SK-N-SH (cell line): ENCODE measurements around the gene SSUH2.

Experiments used
- CHD2 ChIP-seq: fragments of 150-350 bp; IDR thresholded peaks from 2 replicates; pipeline ENCODE4 v1.6.1; 2018; ENCODE audit warnings: low read length; ENCODE audit not compliant: partially characterized antibody
- EP300 ChIP-seq, 2 experiments: IDR thresholded peaks; 2 replicates each; pipeline versions ENCODE4 v1.4.0 to v1.6.1; 2012; ENCODE audit warnings: borderline replicate concordance in 1 of 2, low read depth in 1 of 2, low read length in 1 of 2
- FOSL2 ChIP-seq: IDR thresholded peaks from 2 replicates; pipeline ENCODE4 v1.4.0; 2012; ENCODE audit warnings: low read depth, mild to moderate bottlenecking, moderate library complexity, borderline replicate concordance
- IRF3 ChIP-seq: fragments of 150-350 bp; IDR thresholded peaks from 2 replicates; pipeline ENCODE4 v1.6.1; 2016; ENCODE audit warnings: mild to moderate bottlenecking, low read depth, low read length
- MAX ChIP-seq: IDR thresholded peaks from 2 replicates; pipeline ENCODE4 v1.4.0; 2012; ENCODE audit warnings: low read depth
- NFIC ChIP-seq: IDR thresholded peaks from 2 replicates; pipeline ENCODE4 v1.4.0; 2012; ENCODE audit warnings: borderline replicate concordance
- POLR2AphosphoS5 ChIP-seq: IDR thresholded peaks from 2 replicates; pipeline ENCODE4 v1.6.1; 2012; ENCODE audit warnings: low read depth, low read length
- RFX5 ChIP-seq: IDR thresholded peaks from 2 replicates; pipeline ENCODE4 v1.6.1; 2012; ENCODE audit warnings: mild to moderate bottlenecking, improper control_type of control experiment, low read length
- TAF1 ChIP-seq: IDR thresholded peaks from 2 replicates; pipeline ENCODE4 v1.6.1; 2012; ENCODE audit warnings: low read depth, mild to moderate bottlenecking, low read length, moderate library complexity, borderline replicate concordance
- ZBTB33 ChIP-seq: IDR thresholded peaks from 2 replicates; pipeline ENCODE4 v1.4.0; 2012; ENCODE audit warnings: low read depth, borderline replicate concordance
- TF ChIP-seq, protein P1 (sequence below): fragments of 200-600 bp; sonication (generic); IDR thresholded peaks from 2 replicates; pipeline ENCODE4 v1.6.1; 2017; ENCODE audit warnings: antibody characterized with exemption, mild to moderate bottlenecking, moderate library complexity
- TF ChIP-seq, protein P2 (sequence below): IDR thresholded peaks from 2 replicates; pipeline ENCODE4; 2012
- TF ChIP-seq, protein P3 (sequence below): fragments of 150-350 bp; IDR thresholded peaks from 2 replicates; pipeline ENCODE4 v1.6.1; 2017; ENCODE audit warnings: antibody characterized with exemption, low read length, low read depth, borderline replicate concordance
- TF ChIP-seq, protein P4 (sequence below): IDR thresholded peaks from 2 replicates; pipeline ENCODE4 v1.6.1; 2012; ENCODE audit warnings: mild to moderate bottlenecking, low read depth, low read length, moderate library complexity

DNA sequence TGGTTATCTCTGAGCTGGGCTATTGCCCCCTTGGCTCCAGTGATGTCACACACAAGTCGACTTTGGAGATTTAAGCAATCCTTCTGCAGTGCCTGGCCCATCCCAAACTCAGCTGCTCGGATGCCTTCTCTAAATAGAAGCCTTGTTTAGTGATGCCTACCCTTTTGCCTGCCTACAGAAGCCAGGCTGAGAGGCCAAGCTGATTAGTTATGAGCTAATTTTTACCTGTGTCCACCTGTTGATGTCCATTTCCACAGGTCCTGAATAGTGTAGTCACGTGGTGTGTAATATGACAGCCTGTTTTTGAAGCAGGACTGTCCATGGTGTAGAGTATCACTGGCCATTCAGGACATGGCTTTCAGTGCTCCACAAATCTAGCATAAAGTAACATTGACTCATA is 45.5 kb downstream of the SSUH2 start:
- TF ChIP-seq, protein P1, sequence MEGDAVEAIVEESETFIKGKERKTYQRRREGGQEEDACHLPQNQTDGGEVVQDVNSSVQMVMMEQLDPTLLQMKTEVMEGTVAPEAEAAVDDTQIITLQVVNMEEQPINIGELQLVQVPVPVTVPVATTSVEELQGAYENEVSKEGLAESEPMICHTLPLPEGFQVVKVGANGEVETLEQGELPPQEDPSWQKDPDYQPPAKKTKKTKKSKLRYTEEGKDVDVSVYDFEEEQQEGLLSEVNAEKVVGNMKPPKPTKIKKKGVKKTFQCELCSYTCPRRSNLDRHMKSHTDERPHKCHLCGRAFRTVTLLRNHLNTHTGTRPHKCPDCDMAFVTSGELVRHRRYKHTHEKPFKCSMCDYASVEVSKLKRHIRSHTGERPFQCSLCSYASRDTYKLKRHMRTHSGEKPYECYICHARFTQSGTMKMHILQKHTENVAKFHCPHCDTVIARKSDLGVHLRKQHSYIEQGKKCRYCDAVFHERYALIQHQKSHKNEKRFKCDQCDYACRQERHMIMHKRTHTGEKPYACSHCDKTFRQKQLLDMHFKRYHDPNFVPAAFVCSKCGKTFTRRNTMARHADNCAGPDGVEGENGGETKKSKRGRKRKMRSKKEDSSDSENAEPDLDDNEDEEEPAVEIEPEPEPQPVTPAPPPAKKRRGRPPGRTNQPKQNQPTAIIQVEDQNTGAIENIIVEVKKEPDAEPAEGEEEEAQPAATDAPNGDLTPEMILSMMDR: no peak
- TF ChIP-seq, protein P2, sequence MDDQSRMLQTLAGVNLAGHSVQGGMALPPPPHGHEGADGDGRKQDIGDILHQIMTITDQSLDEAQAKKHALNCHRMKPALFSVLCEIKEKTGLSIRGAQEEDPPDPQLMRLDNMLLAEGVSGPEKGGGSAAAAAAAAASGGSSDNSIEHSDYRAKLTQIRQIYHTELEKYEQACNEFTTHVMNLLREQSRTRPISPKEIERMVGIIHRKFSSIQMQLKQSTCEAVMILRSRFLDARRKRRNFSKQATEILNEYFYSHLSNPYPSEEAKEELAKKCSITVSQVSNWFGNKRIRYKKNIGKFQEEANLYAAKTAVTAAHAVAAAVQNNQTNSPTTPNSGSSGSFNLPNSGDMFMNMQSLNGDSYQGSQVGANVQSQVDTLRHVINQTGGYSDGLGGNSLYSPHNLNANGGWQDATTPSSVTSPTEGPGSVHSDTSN: no peak
- no peak for TF ChIP-seq NFIC
- TF ChIP-seq ZBTB33: no peak
- no peak for TF ChIP-seq TAF1
- no peak for TF ChIP-seq MAX
- TF ChIP-seq EP300 (IDR thresholded peaks at IDR 0.05; ENCODE audit: borderline replicate concordance in 1 of 2, low read depth in 1 of 2, low read length in 1 of 2): no peak
- TF ChIP-seq, protein P3, sequence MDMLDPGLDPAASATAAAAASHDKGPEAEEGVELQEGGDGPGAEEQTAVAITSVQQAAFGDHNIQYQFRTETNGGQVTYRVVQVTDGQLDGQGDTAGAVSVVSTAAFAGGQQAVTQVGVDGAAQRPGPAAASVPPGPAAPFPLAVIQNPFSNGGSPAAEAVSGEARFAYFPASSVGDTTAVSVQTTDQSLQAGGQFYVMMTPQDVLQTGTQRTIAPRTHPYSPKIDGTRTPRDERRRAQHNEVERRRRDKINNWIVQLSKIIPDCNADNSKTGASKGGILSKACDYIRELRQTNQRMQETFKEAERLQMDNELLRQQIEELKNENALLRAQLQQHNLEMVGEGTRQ: no peak
- TF ChIP-seq POLR2AphosphoS5: no peak
- TF ChIP-seq, protein P4, sequence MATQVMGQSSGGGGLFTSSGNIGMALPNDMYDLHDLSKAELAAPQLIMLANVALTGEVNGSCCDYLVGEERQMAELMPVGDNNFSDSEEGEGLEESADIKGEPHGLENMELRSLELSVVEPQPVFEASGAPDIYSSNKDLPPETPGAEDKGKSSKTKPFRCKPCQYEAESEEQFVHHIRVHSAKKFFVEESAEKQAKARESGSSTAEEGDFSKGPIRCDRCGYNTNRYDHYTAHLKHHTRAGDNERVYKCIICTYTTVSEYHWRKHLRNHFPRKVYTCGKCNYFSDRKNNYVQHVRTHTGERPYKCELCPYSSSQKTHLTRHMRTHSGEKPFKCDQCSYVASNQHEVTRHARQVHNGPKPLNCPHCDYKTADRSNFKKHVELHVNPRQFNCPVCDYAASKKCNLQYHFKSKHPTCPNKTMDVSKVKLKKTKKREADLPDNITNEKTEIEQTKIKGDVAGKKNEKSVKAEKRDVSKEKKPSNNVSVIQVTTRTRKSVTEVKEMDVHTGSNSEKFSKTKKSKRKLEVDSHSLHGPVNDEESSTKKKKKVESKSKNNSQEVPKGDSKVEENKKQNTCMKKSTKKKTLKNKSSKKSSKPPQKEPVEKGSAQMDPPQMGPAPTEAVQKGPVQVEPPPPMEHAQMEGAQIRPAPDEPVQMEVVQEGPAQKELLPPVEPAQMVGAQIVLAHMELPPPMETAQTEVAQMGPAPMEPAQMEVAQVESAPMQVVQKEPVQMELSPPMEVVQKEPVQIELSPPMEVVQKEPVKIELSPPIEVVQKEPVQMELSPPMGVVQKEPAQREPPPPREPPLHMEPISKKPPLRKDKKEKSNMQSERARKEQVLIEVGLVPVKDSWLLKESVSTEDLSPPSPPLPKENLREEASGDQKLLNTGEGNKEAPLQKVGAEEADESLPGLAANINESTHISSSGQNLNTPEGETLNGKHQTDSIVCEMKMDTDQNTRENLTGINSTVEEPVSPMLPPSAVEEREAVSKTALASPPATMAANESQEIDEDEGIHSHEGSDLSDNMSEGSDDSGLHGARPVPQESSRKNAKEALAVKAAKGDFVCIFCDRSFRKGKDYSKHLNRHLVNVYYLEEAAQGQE: no peak
- no peak for TF ChIP-seq RFX5
- no peak for TF ChIP-seq FOSL2
- TF ChIP-seq IRF3: no peak
- TF ChIP-seq CHD2: no peak
